Measurements from ENCODE around the gene ACAN.

GRCh38 chr15:88859550-88859949 lies 56.3 kb downstream of the ACAN start:
- TF ChIP-seq TAF1 (IDR thresholded peaks at IDR 0.05; ENCODE audit: borderline replicate concordance, insufficient read depth, low read length) (no peak), REST (IDR thresholded peaks at IDR 0.05; ENCODE audit: insufficient read depth in 1 of 2, low read depth in 2 of 2, low read length in 2 of 2) (no peak), POLR2AphosphoS5 (IDR thresholded peaks at IDR 0.05; ENCODE audit: low read depth, low read length) (no peak), SIN3A (IDR thresholded peaks at IDR 0.05; ENCODE audit: borderline replicate concordance, insufficient read depth, low read length) (no peak), FOXP2 (optimal IDR thresholded peaks at IDR 0.05; ENCODE audit: borderline replicate concordance, extremely low read depth, extremely low read length, insufficient read depth) (no peak)

Measured in PFSK-1 (cell line).